H1 (cell line): ENCODE results near the gene MAPK8. TPM values are rescaled to one million over a fixed set of nuclear protein-coding genes. Genes with fewer than 3 reads are reported as not detected.

ENCODE experiments used
- FOSL1 ChIP-seq: IDR thresholded peaks from 2 replicates; pipeline ENCODE4 v1.6.1; 2011; ENCODE audit warnings: mild to moderate bottlenecking, low read depth, low read length, moderate library complexity; ENCODE audit not compliant: insufficient read depth
- polyA plus RNA-seq, 7 experiments: library from polyadenylated mRNA; depleted of rRNA in 3 of 7; stranded (reverse) in 5 of 7; unstranded in 2 of 7; fragments of >200 nt in 5 of 7; fragments of 200-250 nt in 2 of 7; gene quantifications; 1 replicate in 5 of 7; 2 replicates in 1 of 7; 4 replicates in 1 of 7; pipeline versions ENCODE4 v1.2.1 to v1.2.3, GENCODE V29; 2011 to 2013; ENCODE audit warnings: missing spikeins in 2 of 7, mixed read lengths in 2 of 7
- total RNA-seq: library from RNA; stranded (reverse); fragmentation: NEBNext Ultra II Directional; extraction: Animal tissue kit (Norgen Biotek cat#: 25700); gene quantifications from 2 replicates; pipeline ENCODE4 v1.2.1, GENCODE V29; 2021

MAPK8 gene
- total and polyA plus RNA-seq, 2 of the 8 experiments (the other 6 are each of a cell fraction or from before 2014, with no cell fraction given): 23.3 to 71.3 TPM

DNA sequence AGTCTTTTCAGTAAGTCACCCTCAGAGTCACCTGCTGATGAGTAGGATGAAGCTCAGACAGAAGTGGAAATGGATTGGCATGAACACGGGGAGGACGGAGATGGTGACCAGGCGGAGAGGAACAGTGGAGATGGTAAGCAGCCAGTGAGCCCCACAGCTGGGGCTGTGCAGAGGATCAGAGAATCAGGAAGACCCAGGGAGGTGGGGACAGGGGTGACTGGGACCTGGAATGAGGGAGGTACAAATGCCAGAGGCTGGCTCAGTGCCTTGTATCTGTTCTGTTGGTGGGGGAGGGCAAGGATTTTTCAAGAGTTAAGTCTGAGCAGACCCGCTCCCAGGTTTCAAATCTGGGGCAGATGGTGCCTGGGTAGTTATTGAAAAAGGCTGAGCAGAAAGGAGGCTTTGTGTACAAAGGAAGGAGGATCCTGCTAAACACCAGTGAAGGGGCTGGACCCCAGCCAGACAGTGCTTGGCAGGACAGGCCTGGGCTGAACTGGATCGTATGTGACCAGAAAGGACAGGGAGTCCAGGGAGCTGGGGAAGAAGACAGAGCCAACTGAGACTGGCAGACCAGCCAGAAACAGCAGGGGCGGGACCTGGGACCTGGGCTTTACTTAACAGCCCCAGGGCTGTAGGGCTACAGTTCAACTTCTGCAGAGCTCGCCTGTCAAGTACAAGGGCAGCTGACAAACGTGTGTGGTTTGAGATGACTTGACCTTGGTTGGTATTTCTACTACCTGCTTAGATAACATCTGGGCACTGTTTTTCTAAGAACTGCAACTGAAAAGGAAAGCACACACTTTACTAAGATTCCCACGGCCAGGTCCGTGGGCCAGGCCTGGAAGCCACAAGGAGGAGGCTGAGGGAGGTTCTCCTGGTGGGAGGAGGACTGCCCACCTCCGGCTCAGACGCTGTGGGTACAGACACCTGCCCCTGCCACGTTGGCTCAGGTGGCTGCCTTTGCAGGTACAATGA, 18.8 kb upstream of the MAPK8 start (continued):
- TF ChIP-seq FOSL1: no peak
